Suprapubic skin (tissue), 3 donors: ENCODE results near the gene FOXB2.

Experiments
- POLR2A ChIP-seq, 2 donors: fragments of 450-650 bp; IDR thresholded peaks; one replicate each; pipeline ENCODE4 v1.6.1; 2017; ENCODE audit warnings: antibody characterized with exemption in 2 of 2, mild to moderate bottlenecking in 2 of 2, moderate library complexity in 2 of 2
- TF ChIP-seq, protein P1 (sequence below), 2 donors: fragments of 200-600 bp in 1 of 2; fragments of 450-650 bp in 1 of 2; sonication (generic) in 1 of 2; IDR thresholded peaks; one replicate each; pipeline ENCODE4 v1.5.1; 2016 to 2019; ENCODE audit warnings: antibody characterized with exemption in 2 of 2, mild to moderate bottlenecking in 1 of 2, moderate library complexity in 1 of 2

DNA sequence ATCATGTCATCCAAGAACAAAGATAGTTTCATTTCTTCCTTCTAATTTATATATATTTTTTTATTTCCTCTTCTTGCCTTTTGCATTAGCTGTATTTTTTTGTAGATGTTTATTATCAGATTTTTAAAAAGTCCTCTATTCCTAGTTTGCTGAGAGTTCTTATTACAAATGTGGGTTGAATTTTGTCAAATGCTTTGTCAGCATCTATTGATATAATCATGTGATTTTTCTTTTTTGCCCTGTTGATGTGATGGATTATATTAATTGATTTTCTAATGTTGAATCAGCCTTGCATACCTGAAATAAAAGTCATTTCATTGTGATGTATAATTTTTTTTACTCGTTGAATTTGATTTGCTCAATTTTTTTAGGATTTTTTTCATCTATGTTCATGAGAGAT lies 46.9 kb downstream of the FOXB2 start:
- TF ChIP-seq, protein P1, sequence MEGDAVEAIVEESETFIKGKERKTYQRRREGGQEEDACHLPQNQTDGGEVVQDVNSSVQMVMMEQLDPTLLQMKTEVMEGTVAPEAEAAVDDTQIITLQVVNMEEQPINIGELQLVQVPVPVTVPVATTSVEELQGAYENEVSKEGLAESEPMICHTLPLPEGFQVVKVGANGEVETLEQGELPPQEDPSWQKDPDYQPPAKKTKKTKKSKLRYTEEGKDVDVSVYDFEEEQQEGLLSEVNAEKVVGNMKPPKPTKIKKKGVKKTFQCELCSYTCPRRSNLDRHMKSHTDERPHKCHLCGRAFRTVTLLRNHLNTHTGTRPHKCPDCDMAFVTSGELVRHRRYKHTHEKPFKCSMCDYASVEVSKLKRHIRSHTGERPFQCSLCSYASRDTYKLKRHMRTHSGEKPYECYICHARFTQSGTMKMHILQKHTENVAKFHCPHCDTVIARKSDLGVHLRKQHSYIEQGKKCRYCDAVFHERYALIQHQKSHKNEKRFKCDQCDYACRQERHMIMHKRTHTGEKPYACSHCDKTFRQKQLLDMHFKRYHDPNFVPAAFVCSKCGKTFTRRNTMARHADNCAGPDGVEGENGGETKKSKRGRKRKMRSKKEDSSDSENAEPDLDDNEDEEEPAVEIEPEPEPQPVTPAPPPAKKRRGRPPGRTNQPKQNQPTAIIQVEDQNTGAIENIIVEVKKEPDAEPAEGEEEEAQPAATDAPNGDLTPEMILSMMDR (IDR thresholded peaks at IDR 0.05): no peak
- TF ChIP-seq POLR2A (IDR thresholded peaks at IDR 0.05): no peak
